GM19452 (cell line): ENCODE results near the gene UXS1.

ENCODE experiments used
- ATAC-seq: cut with Tn5 transposase; IDR thresholded peaks from one replicate; pipeline ENCODE4 v1.9.1; 2021; ENCODE audit not compliant: unreplicated experiment

The UXS1 gene

GRCh38 chr2:106189764-106190468 is 4.2 kb downstream of the UXS1 start:
- no peak for ATAC-seq

GRCh38 chr2:106189325-106189724 is 4.8 kb downstream of the UXS1 start:
- no peak for ATAC-seq

GRCh38 chr2:106187273-106187891 is 6.7 kb downstream of the UXS1 start:
- no peak for ATAC-seq

- no peak for ATAC-seq
These were observed 8.5 kb downstream of the UXS1 start for GRCh38 chr2:106185475-106186184.

- ATAC-seq = no peak
These were observed 9.2 kb downstream of the UXS1 start for GRCh38 chr2:106184857-106185256.

GRCh38 chr2:106184394-106184793 is 9.7 kb downstream of the UXS1 start:
- no peak for ATAC-seq

GRCh38 chr2:106183101-106183696 is 10.9 kb downstream of the UXS1 start:
- no peak for ATAC-seq

GRCh38 chr2:106181064-106181463 is 13.0 kb downstream of the UXS1 start:
- no peak for ATAC-seq

GRCh38 chr2:106180602-106181001 is 13.5 kb downstream of the UXS1 start:
- no peak for ATAC-seq

- ATAC-seq = no peak
These were observed 15.4 kb downstream of the UXS1 start for GRCh38 chr2:106178716-106179115.

- ATAC-seq = no peak
These were observed 16.5 kb downstream of the UXS1 start for GRCh38 chr2:106177581-106177980.

GRCh38 chr2:106176446-106177099 is 17.5 kb downstream of the UXS1 start:
- ATAC-seq = no peak

GRCh38 chr2:106175086-106175850 is 18.8 kb downstream of the UXS1 start:
- no peak for ATAC-seq

GRCh38 chr2:106174056-106174455 is 20.0 kb downstream of the UXS1 start:
- ATAC-seq = no peak

GRCh38 chr2:106172649-106173048 is 21.5 kb downstream of the UXS1 start:
- no peak for ATAC-seq

GRCh38 chr2:106168657-106169056 is 25.4 kb downstream of the UXS1 start:
- ATAC-seq = no peak

GRCh38 chr2:106167067-106167466 is 27.0 kb downstream of the UXS1 start:
- ATAC-seq = no peak

- no peak for ATAC-seq
These were observed 28.5 kb downstream of the UXS1 start for GRCh38 chr2:106165561-106165960.

GRCh38 chr2:106165029-106165428 is 29.1 kb downstream of the UXS1 start:
- ATAC-seq = no peak

- ATAC-seq = no peak
These were observed 30.1 kb downstream of the UXS1 start for GRCh38 chr2:106163948-106164545.
